Measurements from ENCODE around the gene TLE3.
A peak's percentile ranks its signal among the peaks of the same experiment; 100 is the strongest.

Gene TLE3

DNA sequence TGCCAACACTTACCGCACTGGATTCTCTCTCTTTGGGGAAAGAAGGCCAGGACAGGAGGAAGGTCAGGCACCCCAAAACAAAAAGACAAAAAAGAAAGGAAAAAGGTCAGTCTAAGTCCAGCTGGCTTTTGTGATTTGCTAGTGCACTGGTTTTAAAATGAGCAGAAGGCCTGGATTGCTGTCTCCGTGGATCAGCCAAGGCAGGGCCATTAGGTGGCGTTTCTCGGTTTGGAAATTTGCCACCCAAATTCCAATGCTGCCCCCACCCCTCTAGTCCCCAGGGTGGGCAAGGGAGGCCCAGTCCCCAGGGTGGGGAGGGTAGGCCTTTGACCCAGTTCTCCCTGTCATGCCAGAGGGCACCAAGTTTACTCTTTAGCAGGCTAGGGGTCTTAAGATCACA, 33.3 kb downstream of the TLE3 start:
- TF ChIP-seq CTCF (conservative IDR thresholded peaks at IDR 0.05; ENCODE audit: low read depth) = no peak
- ChIA-PET CTCF (interaction anchor here (0.6 to 0.7 kb wide), 3 partner anchors 9 to 34 kb away, joined by 3 read pairs; no protein-coding TSS in a partner anchor), POLR2A (ENCODE audit: low non-redundant PET) (interaction anchor here (0.5 kb wide), 1 partner anchor 94 kb away, joined by 3 read pairs; no protein-coding TSS in a partner anchor)
- peak overlapping the region; percentile 2; the same call in 1 of the 2 replicates for H3K27ac ChIP-seq
- DNase-seq (ENCODE audit: low spot score) = no peak

DNA sequence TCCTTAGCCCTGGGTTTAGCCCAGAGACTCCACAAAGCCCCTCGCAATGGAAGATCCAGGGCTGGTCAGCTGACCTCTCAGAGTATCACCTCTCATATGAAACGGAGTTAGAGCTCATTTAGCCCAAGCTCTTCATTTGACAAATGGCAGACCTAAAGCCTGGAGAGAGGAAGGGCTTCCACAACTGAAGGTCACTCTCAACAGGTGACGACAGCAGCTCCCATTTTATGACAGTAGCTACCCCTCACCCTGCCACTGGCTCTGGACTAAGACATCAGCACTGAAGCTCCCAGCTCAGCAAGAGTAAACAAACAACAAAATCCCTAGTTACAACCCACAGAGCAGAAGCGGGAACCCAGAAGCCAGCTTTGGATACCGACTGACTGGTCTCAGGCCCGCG, 33.7 kb downstream of the TLE3 start:
- no peak for TF ChIP-seq CTCF (conservative IDR thresholded peaks at IDR 0.05; ENCODE audit: low read depth)
- CTCF ChIA-PET = interaction anchor here (0.6 kb wide), 2 partner anchors 26 to 34 kb away, joined by 3 read pairs; no protein-coding TSS in a partner anchor
- POLR2A ChIA-PET (ENCODE audit: low non-redundant PET) = interaction anchor here (0.5 kb wide), 1 partner anchor 93 kb away, joined by 3 read pairs; no protein-coding TSS in a partner anchor
- DNase-seq (ENCODE audit: low spot score) = no peak
- H3K27ac ChIP-seq = peak overlapping the region; percentile 2; the same call in 1 of the 2 replicates

- no peak for DNase-seq (ENCODE audit: low spot score)
- peak overlapping the region; percentile 2; the same call in 1 of the 2 replicates for H3K27ac ChIP-seq
- TF ChIP-seq CTCF (conservative IDR thresholded peaks at IDR 0.05; ENCODE audit: low read depth) = no peak
- ChIA-PET CTCF (interaction anchor here (0.7 kb wide), 1 partner anchor 47 kb away, joined by 4 read pairs; no protein-coding TSS in a partner anchor), POLR2A (ENCODE audit: low non-redundant PET) (no interaction called here)
These were observed 34.3 kb downstream of the TLE3 start for GRCh38 chr15:70063261-70063925.

DNA sequence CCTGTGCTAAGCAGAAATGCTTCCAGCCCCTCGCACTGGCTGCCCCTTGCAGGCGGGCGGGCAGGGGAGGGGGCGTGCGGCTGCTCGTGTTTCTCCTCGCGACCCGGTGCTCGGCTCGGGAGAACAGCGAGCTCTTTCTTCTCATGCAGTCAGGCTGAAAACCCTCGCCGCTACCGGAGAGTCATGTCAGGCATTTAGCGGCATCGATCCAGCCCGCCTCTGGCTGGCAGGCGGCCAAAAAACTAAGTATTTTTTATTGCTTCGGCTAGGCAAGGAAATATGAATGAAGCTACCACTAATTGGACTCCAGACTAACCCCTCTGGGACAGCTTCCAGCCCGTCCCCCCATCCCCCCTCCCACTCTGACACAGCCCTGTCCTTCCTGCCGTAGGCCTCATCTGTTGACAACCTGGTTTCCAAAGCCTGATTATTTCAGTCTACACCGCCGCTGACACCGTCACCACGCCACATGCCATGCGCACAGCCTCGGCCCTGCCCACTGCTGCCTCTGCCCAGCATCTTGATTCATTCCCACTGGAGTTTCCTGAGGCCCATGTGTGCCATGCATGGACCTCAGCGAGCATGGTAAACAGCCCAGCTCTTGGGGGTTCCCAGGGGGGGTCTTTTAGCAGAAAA, 35.3 kb downstream of the TLE3 start:
- ChIA-PET POLR2A (ENCODE audit: low non-redundant PET) (no interaction called here), CTCF (interaction anchor here (0.7 kb wide), 1 partner anchor 46 kb away, joined by 4 read pairs; no protein-coding TSS in a partner anchor)
- no peak for TF ChIP-seq CTCF (conservative IDR thresholded peaks at IDR 0.05; ENCODE audit: low read depth)
- DNase-seq (ENCODE audit: low spot score) = no peak
- no peak overlapping the region for H3K27ac ChIP-seq

DNA sequence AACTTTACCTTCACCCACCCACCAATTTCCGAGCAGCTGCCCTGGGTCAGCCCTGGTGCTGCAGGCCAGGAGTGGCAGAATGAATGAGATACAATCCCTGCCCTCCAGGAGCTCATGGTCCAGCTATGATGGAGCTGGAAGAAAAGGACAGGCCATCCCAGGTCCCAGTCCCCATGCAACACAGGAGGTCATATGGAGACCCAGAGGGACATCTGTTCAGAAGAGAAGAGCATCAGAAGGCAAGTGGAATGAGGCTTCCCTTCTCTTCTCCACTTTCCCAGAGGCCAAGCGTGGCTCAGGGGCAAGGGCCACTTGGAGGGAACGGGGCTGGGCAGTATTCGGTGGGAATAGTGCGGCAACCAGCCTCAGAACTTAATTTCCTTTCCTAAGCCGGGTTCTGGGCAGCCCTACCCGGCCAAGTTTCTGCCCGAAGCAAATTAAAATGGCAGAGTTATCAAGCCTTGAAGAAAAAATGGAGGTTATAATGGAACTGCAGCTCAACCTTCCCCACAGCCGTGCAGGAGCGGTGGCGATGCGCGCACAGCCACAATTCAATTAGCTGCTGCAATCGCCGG, 35.9 kb downstream of the TLE3 start:
- no peak for DNase-seq (ENCODE audit: low spot score)
- H3K27ac ChIP-seq = no peak overlapping the region
- no peak for TF ChIP-seq CTCF (conservative IDR thresholded peaks at IDR 0.05; ENCODE audit: low read depth)
- ChIA-PET POLR2A (ENCODE audit: low non-redundant PET) (no interaction called here), CTCF (no interaction called here)

DNA sequence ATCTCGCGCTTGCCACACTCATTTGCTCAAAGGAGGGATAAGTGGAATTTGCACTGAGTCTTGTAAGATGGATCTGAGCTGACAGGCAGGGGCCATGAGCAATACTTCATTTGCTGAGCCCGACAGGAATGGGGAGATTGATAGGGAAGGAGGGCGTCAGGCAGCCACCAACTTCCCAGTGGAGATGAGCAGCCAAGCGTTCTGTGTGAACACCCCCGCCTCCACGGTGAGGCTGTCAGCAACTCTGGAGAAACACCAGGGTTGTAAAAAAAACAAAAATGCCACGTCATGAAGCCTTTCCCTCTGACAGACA, 36.8 kb downstream of the TLE3 start:
- TF ChIP-seq CTCF (conservative IDR thresholded peaks at IDR 0.05; ENCODE audit: low read depth) = no peak
- no peak overlapping the region for H3K27ac ChIP-seq
- CTCF ChIA-PET = no interaction called here
- no peak for DNase-seq (ENCODE audit: low spot score)
- POLR2A ChIA-PET (ENCODE audit: low non-redundant PET) = no interaction called here

Data from RWPE1 (cell line).